ENCODE measurements around the gene HES4.

The HES4 gene

GRCh38 chr1:975896-976683 is 23.8 kb downstream of the HES4 start:
- H3K79me2 ChIP-seq (ENCODE audit: insufficient read depth, low read length) = no peaks in the 10 kb centered on the region
- no peaks in the 10 kb centered on the region for H3F3A ChIP-seq (ENCODE audit: low read depth)
- peak overlapping the region; percentile 41 for H3K9ac ChIP-seq (ENCODE audit: low read depth, low read length, poor library complexity, severe bottlenecking)
- no peaks in the 10 kb centered on the region for H3K27me3 ChIP-seq (ENCODE audit: insufficient read depth, low read length, poor library complexity, severe bottlenecking)
- no peaks in the 10 kb centered on the region for H3K36me3 ChIP-seq (ENCODE audit: insufficient read depth, low read length)
- TF ChIP-seq CTCF (conservative IDR thresholded peaks at IDR 0.05; ENCODE audit: low read length) = peak; percentile 61
- TF ChIP-seq EZH2phosphoT487 (IDR thresholded peaks at IDR 0.05; ENCODE audit: borderline replicate concordance) = no peak
- no peaks in the 10 kb centered on the region for H4K20me1 ChIP-seq (ENCODE audit: insufficient read depth, low read length, poor library complexity, severe bottlenecking)
- H3K4me3 ChIP-seq (ENCODE audit: low read length, poor library complexity, severe bottlenecking) = peak overlapping the region; percentile 66
- H3K9me2 ChIP-seq (replicated peaks; ENCODE audit: low read depth, low read length) = no peaks in the 10 kb centered on the region
- no peaks in the 10 kb centered on the region for H3K9me3 ChIP-seq (ENCODE audit: insufficient read depth, low read depth, low read length)
- peaks cover 4% of the 10 kb centered on the region for H3K4me1 ChIP-seq (ENCODE audit: insufficient read depth, low read length, poor library complexity, severe bottlenecking)
- peak overlapping the region; percentile 83 for H3K4me2 ChIP-seq (ENCODE audit: low read depth, low read length, poor library complexity, severe bottlenecking)
- peak overlapping the region; percentile 66 for H2AFZ ChIP-seq (ENCODE audit: low read length)

GRCh38 chr1:975365-975764 is 24.5 kb downstream of the HES4 start:
- Histone ChIP-seq H3K4me1 (ENCODE audit: insufficient read depth, low read length, poor library complexity, severe bottlenecking) (peaks cover 4% of the 10 kb centered on the region), H3K36me3 (ENCODE audit: insufficient read depth, low read length) (no peaks in the 10 kb centered on the region), H3K4me3 (ENCODE audit: low read length, poor library complexity, severe bottlenecking) (no peak overlapping the region), H3K4me2 (ENCODE audit: low read depth, low read length, poor library complexity, severe bottlenecking) (no peak overlapping the region), H3F3A (ENCODE audit: low read depth) (no peaks in the 10 kb centered on the region), H4K20me1 (ENCODE audit: insufficient read depth, low read length, poor library complexity, severe bottlenecking) (no peaks in the 10 kb centered on the region), H3K27me3 (ENCODE audit: insufficient read depth, low read length, poor library complexity, severe bottlenecking) (no peaks in the 10 kb centered on the region), H3K9me3 (ENCODE audit: insufficient read depth, low read depth, low read length) (no peaks in the 10 kb centered on the region), H2AFZ (ENCODE audit: low read length) (no peak overlapping the region), H3K9me2 (replicated peaks; ENCODE audit: low read depth, low read length) (no peaks in the 10 kb centered on the region), H3K79me2 (ENCODE audit: insufficient read depth, low read length) (no peaks in the 10 kb centered on the region), H3K9ac (ENCODE audit: low read depth, low read length, poor library complexity, severe bottlenecking) (no peak overlapping the region)
- TF ChIP-seq CTCF (conservative IDR thresholded peaks at IDR 0.05; ENCODE audit: low read length) (no peak), EZH2phosphoT487 (IDR thresholded peaks at IDR 0.05; ENCODE audit: borderline replicate concordance) (no peak)

GRCh38 chr1:974687-975328 is 25.1 kb downstream of the HES4 start:
- Histone ChIP-seq H3K9me2 (replicated peaks; ENCODE audit: low read depth, low read length) (no peaks in the 10 kb centered on the region), H3K27me3 (ENCODE audit: insufficient read depth, low read length, poor library complexity, severe bottlenecking) (no peaks in the 10 kb centered on the region), H4K20me1 (ENCODE audit: insufficient read depth, low read length, poor library complexity, severe bottlenecking) (no peaks in the 10 kb centered on the region), H3K79me2 (ENCODE audit: insufficient read depth, low read length) (no peaks in the 10 kb centered on the region), H3K9ac (ENCODE audit: low read depth, low read length, poor library complexity, severe bottlenecking) (no peak overlapping the region), H3K36me3 (ENCODE audit: insufficient read depth, low read length) (no peaks in the 10 kb centered on the region), H3K4me2 (ENCODE audit: low read depth, low read length, poor library complexity, severe bottlenecking) (no peak overlapping the region), H3K9me3 (ENCODE audit: insufficient read depth, low read depth, low read length) (no peaks in the 10 kb centered on the region), H3K4me1 (ENCODE audit: insufficient read depth, low read length, poor library complexity, severe bottlenecking) (peaks cover 4% of the 10 kb centered on the region), H3K4me3 (ENCODE audit: low read length, poor library complexity, severe bottlenecking) (no peak overlapping the region), H3F3A (ENCODE audit: low read depth) (no peaks in the 10 kb centered on the region), H2AFZ (ENCODE audit: low read length) (no peak overlapping the region)
- TF ChIP-seq CTCF (conservative IDR thresholded peaks at IDR 0.05; ENCODE audit: low read length) = no peak
- TF ChIP-seq EZH2phosphoT487 (IDR thresholded peaks at IDR 0.05; ENCODE audit: borderline replicate concordance) = no peak
